K562 (cell line): Measurements from ENCODE around the gene NUBP2.

ENCODE experiments used
- BHLHE40 ChIP-seq: IDR thresholded peaks from 2 replicates; pipeline ENCODE4 v1.6.1; 2011; ENCODE audit warnings: low read length, improper control_type of control experiment
- CBX5 ChIP-seq: IDR thresholded peaks from 2 replicates; pipeline ENCODE4 v1.6.1; 2014; ENCODE audit warnings: low read depth, borderline replicate concordance
- E4F1 ChIP-seq: fragments of 250-450 bp; sonication (Bioruptor Pico); IDR thresholded peaks from 2 replicates; pipeline ENCODE4 v1.5.0; 2021; ENCODE audit warnings: mild to moderate bottlenecking, borderline replicate concordance
- EZH2 ChIP-seq: IDR thresholded peaks from 2 replicates; pipeline ENCODE4 v1.6.1; 2012; ENCODE audit warnings: low read depth, mild to moderate bottlenecking, inconsistent platforms, low read length, borderline replicate concordance
- MBD2 ChIP-seq: sonication (generic); IDR thresholded peaks from 2 replicates; pipeline ENCODE4 v1.6.1; 2016; ENCODE audit warnings: low read depth, borderline replicate concordance
- NCOA4 ChIP-seq: fragments of 450-650 bp; IDR thresholded peaks from 2 replicates; pipeline ENCODE4 v1.6.1; 2018; ENCODE audit warnings: mild to moderate bottlenecking; ENCODE audit not compliant: partially characterized antibody
- POLR2AphosphoS2 ChIP-seq: IDR thresholded peaks from 2 replicates; pipeline ENCODE4 v1.6.1; 2012; ENCODE audit warnings: low read length, improper control_type of control experiment
- SMARCC2 ChIP-seq: fragments of 450-650 bp; IDR thresholded peaks from 2 replicates; pipeline ENCODE4 v1.6.1; 2017; ENCODE audit warnings: antibody characterized with exemption, moderate library complexity, mild to moderate bottlenecking, low read depth
- ZNF274 ChIP-seq: IDR thresholded peaks from 2 replicates; pipeline ENCODE4 v1.6.1; 2011; ENCODE audit warnings: low read depth, mild to moderate bottlenecking, low read length, moderate library complexity, borderline replicate concordance
- ZNF551 ChIP-seq: fragments of 250-450 bp; sonication (Bioruptor Pico); IDR thresholded peaks from 2 replicates; pipeline ENCODE4 v1.5.0; 2021; ENCODE audit warnings: mild to moderate bottlenecking, moderate library complexity
- TF ChIP-seq, protein P1 (sequence below): fragments of 450-650 bp; conservative IDR thresholded peaks from 2 replicates; pipeline ENCODE4 v1.6.1; 2016; ENCODE audit warnings: missing genetic modification characterization, low read depth, mild to moderate bottlenecking, control low read depth, missing compliant biosample characterization

DNA sequence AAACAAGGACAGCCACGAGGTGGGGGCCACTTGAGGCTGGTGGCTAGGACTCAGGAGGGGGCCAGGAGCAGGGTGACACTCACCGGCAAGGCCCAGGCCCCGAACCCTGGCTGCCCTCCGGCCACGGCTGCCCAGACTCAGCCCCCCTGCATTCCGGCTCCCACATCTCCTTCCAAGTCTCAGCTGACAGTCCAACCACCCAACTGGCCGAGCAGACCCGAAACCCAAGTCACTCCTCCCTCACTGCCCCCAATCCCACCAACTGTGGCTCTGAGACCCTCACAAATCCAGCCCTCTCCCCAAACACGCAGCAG lies 34.5 kb downstream of the NUBP2 start:
- TF ChIP-seq BHLHE40 (no peak), CBX5 (no peak), ZNF551 (CRISPR knock-in tag) (no peak), POLR2AphosphoS2 (no peak), E4F1 (CRISPR knock-in tag) (no peak), NCOA4 (no peak), SMARCC2 (no peak), EZH2 (no peak), MBD2 (no peak), ZNF274 (no peak)
- TF ChIP-seq, protein P1, sequence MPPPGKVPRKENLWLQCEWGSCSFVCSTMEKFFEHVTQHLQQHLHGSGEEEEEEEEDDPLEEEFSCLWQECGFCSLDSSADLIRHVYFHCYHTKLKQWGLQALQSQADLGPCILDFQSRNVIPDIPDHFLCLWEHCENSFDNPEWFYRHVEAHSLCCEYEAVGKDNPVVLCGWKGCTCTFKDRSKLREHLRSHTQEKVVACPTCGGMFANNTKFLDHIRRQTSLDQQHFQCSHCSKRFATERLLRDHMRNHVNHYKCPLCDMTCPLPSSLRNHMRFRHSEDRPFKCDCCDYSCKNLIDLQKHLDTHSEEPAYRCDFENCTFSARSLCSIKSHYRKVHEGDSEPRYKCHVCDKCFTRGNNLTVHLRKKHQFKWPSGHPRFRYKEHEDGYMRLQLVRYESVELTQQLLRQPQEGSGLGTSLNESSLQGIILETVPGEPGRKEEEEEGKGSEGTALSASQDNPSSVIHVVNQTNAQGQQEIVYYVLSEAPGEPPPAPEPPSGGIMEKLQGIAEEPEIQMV (tag), result no peak
